Non-pigmented ciliary epithelial cell (primary cell): ENCODE results near the gene TRIM69.
"Not testable (repeated sequence)": the region's sequence is repeated elsewhere in the genome, so short reads cannot be mapped to it uniquely, and the experiment has no call there.

ENCODE experiments used
- DNase-seq: peaks from one replicate; pipeline ENCODE4 v3.0.0-alpha.2; 2010; ENCODE audit warnings: low read depth

Gene TRIM69, protein sequence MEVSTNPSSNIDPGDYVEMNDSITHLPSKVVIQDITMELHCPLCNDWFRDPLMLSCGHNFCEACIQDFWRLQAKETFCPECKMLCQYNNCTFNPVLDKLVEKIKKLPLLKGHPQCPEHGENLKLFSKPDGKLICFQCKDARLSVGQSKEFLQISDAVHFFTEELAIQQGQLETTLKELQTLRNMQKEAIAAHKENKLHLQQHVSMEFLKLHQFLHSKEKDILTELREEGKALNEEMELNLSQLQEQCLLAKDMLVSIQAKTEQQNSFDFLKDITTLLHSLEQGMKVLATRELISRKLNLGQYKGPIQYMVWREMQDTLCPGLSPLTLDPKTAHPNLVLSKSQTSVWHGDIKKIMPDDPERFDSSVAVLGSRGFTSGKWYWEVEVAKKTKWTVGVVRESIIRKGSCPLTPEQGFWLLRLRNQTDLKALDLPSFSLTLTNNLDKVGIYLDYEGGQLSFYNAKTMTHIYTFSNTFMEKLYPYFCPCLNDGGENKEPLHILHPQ

DNA sequence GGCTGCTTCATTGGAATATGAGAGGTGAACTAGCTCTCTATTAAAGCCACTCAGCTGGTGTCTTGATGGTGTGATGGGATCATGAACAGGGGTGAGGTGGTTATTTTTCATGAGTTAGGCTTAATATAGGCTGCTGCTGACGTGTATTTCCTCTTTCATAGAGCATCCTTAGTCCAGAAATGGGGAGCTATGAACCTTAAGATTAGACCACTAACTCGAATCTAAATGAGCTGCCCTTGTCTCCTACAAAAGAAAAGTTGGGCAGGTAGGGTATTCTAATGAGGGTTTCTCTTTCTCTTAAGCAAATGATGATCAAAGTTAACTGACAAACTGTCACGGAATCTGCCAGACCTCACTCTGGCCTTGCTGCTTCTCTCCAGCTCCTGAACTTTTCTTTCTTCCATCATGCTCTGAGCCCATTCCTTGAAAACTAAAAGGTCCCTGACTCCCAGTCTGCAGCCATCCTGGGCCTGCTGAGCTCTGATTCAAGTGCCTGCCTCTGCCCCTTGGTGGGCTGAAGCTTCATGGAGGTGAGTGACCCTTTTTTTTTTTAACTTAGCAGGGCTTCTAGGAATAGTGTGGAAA is at the start of gene TRIM69:
Gene TRIM69 (plus strand): TSS at position 348 of the 585 bp plus-strand sequence. CDS start 177 bp downstream, at position 525.
- no peak for DNase-seq

DNA sequence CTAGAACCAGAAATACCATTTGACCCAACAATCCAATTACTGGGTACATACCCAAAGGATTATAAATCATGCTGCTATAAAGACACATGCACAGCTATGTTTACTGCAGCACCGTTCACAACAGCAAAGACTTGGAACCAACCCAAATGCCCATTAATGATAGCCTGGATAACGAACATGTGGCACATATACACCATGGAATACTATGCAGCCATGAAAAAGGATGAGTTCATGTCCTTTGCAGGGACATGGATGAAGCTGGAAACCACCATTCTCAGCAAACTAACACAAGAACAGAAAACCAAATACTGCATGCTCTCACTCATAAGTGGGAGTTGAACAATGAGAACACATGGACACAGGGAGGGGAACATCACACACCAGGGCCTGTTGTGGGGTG is 47.0 kb upstream of the TRIM69 start:
- not testable (repeated sequence) for DNase-seq

DNA sequence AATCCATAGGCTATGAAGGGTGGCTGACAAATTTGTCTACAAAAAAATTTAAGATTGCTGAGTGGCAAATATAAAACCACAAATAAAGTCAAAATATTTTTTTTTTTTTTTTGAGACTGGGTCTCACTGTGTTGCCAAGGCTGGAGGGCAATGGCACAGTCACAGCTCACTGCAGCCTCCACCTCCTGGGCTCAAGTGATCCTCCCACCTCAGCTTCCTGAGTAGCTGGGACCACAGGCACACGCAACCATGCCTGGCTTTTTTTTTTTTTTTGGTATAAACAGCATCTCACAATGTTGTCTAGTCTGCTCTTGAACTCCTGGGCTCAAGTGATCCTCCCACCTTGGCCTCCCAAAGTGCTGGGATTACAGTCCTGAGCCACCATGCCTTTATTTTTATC is 46.1 kb upstream of the TRIM69 start:
- not testable (repeated sequence) for DNase-seq

DNA sequence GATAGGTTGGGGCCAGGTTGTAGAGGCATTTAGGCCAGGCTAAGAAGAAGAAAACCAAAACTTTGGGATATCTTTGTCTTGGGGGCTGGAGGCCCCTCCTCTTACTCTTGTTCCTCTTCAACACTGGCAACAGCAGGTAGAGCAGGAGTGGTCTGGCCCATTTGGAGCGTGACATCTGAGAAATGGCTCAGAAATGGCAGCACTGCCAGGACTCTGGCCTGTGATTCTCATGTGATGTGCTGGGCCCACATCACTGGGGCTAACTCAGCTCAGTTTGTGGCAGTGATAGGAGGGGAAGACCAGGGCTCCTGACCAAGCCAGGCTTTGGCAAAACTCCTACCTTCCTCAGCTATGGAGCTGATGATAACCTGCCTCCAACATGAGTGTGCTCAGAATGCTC is 43.7 kb upstream of the TRIM69 start:
- no peak for DNase-seq

DNA sequence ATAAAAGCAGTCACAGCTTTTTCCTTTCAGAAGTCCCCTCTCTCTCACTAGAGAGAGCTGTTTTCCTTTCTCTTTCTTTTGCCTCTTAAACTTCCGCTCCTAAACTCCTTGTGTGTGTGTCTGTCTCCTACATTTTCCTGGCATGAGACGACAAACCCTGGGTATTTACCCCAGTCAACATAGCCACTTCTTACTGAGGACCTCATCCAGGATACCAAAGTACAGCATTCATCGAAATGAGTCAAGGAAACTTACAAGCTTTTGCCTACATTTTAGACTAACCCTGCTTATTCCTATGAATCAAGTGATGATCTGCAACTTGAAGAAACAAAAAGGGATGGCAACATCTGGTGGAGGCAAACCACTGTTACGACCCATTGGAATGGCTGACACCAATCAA is 41.9 kb upstream of the TRIM69 start:
- no peak for DNase-seq

DNA sequence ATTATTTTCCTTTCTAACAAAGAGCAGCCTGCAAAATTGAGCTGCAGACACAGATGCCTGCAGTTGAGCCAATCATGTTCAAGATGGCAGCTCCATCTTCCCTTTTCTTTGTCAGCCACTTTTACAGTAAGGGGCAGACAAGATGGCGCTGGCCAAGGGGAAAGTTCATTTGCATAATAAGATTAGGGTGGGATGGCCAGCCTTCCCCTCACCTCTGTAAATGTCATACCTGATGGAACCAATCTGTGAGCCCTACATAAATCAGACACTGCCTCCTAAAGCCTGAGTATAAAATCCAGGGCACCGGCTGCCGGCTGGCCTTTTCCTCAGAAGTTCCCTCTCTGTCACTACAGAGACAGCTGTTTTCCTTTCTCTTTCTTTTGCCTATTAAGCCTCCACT is 41.0 kb upstream of the TRIM69 start:
- DNase-seq = no peak

DNA sequence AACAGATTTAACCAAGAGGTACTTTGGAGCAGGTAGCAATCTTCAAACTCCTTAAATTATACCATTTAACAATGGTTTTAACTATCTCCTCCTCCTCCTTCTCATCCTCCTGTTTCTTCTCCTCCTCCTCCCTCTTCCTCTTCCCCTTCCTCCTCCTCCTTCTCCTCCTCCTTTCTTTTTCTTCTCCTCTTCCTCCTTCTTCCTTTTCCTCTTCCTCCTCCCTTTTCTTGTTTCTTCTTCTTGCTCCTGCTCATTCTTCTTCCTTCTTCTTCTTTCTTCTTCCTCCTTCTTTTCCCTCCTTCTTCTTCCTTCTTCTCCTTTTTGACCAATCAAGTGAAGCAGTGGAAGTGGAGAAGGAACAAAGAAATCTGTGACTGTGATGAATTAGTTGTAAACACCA is 39.3 kb upstream of the TRIM69 start:
- no peak for DNase-seq

DNA sequence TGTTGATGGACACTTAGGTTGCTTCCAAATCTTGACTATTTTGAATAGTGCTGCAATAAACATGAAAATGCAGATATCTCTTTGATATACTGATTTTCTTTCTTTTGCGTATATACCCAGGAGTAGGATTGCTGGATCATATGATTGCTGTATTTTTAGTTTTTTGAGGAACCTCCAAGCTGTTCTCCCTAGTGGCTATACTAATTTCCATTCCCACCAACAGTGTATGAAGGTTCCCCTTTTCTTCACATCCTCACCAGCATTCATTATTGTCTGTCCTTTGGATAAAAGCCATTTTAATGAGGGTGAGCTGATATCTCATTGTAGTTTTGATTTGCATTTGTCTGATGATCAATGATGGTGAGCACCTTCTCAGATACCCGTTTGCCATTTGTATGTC is 37.7 kb upstream of the TRIM69 start:
- no peak for DNase-seq

DNA sequence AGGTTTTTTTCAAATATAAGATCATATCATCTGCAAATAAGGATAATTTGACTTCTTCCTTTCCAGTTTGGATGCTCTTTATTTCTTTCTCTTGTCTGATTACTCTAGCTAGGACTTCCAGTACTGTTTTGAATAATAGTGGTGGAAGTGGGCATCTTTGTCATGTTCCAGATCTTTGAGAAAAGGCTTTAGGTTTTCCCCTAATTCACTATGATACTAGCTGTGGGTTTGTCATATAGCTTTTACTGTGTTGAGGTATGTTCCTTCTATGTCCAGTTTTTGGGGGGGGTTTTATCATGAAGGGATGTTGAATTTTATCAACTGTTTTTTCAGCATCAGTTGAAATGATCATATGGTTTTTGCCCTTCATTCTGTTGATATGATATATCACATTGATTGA is 35.7 kb upstream of the TRIM69 start:
- DNase-seq = not testable (repeated sequence)

DNA sequence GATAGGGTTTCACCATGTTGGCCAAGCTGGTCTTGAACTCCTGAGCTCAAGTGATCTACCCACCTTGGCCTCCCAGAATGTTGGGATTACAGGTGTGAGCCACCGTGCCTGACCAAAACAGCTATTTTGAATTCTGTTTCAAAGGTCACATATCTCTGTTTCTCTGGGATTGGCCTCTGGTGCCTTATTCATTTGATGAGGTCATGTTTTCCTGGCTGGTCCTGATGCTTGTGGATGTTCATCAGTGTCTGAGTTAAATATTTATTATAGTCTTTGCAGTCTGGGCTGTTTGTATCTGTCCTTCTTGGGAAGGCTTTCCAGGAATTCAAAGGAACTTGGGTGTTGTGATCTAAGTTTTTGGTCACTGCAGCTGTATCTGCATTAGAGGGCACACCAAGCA is 30.3 kb upstream of the TRIM69 start:
- no peak for DNase-seq

DNA sequence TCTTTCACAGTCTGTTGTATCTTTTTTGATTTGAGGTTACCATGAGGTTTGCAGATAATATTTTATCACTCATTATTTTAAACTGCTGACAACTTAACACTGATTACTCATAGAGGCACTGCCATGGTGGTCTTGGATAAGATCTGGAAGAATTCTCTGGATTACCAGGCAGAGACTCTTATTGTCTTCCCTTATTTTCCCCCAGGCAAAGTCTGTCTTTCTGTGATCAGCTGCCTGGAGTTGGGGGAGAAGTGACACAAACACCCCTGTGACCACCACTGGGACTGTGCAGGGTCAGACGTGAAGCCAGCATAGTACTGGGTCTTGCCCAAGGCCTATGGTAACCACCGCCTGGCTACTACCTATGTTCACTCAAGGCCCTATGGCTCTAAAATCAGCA is 29.9 kb upstream of the TRIM69 start:
- no peak for DNase-seq

DNA sequence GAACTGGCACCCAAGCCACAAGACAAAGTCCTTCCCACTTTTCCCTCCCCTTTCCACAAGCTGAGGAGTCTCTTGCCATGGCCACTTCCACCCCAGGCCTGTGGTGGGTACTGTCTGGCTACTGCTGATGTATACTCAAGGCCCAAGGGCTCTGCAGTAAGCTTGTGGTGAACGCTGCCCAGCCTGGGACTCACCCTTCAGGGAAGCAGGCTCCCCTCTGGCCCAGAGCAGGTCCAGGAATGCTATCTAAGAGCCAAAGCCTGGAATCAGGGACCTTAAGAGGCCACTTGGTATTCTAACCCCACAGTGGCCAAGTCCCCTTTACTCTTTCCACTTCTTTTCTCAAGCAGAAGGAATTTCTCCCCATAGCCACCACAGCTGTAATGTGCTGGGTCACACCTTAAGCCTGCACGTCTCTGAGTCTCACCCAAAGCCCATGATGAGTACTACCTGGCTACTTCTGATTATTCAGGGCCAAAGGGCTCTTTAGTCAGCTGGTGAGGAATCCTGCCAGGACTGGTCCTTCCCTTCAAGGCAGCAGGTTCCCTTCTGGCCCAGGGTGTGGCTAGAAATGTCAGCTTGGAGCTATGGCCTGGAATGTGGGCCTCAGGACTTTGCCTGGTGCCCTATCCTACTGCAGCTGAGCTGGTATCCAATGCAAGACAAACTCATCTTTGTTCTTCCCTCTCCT is 29.2 kb upstream of the TRIM69 start:
- no peak for DNase-seq

DNA sequence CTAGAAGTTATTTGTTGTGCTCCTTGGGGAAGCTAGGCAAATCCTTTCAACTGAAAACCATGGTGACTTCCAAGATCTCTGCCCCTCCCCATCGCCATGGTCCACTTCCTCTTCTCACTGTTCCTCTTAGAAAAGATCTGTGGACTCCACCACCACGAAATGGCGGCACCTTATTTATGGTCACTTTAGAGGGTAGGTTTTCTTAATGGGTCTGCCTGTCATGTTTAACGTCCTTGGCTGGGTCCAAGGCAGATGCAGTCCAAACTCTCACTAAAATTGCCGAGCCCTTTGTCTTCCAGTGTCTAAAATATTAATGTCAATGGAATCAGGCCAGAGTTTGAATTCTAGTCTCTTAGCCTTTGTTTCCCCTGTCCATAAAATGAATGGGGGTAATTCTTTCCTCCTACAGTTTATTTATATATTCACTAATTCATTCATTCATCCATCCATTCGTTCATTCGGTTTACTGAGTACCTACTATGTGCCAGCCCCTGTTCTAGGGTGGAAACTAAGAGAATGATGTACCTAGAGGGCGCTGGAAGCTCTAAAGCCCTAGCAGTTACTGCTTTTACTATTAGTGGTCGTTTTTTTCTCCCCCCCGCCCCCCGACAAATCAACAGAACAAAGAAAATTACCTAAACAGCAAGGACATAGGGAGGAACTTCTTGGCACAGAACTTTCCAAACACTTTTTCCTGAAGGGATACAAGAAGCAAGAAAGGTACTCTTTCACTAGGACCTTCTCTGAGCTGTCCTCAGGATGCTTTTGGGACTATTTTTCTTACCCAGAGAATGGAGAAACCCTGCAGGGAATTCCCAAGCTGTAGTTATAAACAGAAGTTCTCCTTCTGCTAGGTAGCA is 25.9 kb upstream of the TRIM69 start:
- no peak for DNase-seq

DNA sequence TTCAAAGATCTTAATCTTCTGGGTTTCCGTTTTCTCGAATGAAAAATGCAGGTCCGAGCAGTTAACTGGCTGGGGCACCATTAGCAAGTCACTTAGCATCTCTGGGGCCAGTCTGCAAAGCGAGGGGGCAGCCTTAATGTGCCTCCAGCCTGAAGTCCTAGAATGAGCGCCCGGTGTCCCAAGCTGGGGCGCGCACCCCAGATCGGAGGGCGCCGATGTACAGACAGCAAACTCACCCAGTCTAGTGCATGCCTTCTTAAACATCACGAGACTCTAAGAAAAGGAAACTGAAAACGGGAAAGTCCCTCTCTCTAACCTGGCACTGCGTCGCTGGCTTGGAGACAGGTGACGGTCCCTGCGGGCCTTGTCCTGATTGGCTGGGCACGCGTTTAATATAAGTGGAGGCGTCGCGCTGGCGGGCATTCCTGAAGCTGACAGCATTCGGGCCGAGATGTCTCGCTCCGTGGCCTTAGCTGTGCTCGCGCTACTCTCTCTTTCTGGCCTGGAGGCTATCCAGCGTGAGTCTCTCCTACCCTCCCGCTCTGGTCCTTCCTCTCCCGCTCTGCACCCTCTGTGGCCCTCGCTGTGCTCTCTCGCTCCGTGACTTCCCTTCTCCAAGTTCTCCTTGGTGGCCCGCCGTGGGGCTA is 25.1 kb upstream of the TRIM69 start, which contains the start of the genes B2M and PATL2:
Gene B2M (plus strand): TSS at position 422 of the 647 bp plus-strand sequence. CDS start 30 bp downstream, at position 452.
Gene PATL2 (minus strand): TSS at position 228 of the 647 bp plus-strand sequence. CDS start 34,833 bp downstream, outside the sequence.
- DNase-seq = peak; percentile 88

DNA sequence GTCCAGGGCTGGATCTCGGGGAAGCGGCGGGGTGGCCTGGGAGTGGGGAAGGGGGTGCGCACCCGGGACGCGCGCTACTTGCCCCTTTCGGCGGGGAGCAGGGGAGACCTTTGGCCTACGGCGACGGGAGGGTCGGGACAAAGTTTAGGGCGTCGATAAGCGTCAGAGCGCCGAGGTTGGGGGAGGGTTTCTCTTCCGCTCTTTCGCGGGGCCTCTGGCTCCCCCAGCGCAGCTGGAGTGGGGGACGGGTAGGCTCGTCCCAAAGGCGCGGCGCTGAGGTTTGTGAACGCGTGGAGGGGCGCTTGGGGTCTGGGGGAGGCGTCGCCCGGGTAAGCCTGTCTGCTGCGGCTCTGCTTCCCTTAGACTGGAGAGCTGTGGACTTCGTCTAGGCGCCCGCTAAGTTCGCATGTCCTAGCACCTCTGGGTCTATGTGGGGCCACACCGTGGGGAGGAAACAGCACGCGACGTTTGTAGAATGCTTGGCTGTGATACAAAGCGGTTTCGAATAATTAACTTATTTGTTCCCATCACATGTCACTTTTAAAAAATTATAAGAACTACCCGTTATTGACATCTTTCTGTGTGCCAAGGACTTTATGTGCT is 24.5 kb upstream of the TRIM69 start:
- DNase-seq = no peak

DNA sequence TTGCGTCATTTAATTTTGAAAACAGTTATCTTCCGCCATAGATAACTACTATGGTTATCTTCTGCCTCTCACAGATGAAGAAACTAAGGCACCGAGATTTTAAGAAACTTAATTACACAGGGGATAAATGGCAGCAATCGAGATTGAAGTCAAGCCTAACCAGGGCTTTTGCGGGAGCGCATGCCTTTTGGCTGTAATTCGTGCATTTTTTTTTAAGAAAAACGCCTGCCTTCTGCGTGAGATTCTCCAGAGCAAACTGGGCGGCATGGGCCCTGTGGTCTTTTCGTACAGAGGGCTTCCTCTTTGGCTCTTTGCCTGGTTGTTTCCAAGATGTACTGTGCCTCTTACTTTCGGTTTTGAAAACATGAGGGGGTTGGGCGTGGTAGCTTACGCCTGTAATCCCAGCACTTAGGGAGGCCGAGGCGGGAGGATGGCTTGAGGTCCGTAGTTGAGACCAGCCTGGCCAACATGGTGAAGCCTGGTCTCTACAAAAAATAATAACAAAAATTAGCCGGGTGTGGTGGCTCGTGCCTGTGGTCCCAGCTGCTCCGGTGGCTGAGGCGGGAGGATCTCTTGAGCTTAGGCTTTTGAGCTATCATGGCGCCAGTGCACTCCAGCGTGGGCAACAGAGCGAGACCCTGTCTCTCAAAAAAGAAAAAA is 23.9 kb upstream of the TRIM69 start:
- no peak for DNase-seq

DNA sequence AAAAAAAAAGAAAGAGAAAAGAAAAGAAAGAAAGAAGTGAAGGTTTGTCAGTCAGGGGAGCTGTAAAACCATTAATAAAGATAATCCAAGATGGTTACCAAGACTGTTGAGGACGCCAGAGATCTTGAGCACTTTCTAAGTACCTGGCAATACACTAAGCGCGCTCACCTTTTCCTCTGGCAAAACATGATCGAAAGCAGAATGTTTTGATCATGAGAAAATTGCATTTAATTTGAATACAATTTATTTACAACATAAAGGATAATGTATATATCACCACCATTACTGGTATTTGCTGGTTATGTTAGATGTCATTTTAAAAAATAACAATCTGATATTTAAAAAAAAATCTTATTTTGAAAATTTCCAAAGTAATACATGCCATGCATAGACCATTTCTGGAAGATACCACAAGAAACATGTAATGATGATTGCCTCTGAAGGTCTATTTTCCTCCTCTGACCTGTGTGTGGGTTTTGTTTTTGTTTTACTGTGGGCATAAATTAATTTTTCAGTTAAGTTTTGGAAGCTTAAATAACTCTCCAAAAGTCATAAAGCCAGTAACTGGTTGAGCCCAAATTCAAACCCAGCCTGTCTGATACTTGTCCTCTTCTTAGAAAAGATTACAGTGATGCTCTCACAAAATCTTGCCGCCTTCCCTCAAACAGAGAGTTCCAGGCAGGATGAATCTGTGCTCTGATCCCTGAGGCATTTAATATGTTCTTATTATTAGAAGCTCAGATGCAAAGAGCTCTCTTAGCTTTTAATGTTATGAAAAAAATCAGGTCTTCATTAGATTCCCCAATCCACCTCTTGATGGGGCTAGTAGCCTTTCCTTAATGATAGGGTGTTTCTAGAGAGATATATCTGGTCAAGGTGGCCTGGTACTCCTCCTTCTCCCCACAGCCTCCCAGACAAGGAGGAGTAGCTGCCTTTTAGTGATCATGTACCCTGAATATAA is 23.0 kb upstream of the TRIM69 start:
- no peak for DNase-seq

DNA sequence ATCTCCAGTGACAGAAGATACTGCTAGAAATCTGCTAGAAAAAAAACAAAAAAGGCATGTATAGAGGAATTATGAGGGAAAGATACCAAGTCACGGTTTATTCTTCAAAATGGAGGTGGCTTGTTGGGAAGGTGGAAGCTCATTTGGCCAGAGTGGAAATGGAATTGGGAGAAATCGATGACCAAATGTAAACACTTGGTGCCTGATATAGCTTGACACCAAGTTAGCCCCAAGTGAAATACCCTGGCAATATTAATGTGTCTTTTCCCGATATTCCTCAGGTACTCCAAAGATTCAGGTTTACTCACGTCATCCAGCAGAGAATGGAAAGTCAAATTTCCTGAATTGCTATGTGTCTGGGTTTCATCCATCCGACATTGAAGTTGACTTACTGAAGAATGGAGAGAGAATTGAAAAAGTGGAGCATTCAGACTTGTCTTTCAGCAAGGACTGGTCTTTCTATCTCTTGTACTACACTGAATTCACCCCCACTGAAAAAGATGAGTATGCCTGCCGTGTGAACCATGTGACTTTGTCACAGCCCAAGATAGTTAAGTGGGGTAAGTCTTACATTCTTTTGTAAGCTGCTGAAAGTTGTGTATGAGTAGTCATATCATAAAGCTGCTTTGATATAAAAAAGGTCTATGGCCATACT is 21.1 kb upstream of the TRIM69 start:
- no peak for DNase-seq
